Panc1 (cell line): ENCODE data around the gene GBP6. TPM values are rescaled to one million over a fixed set of nuclear protein-coding genes. Genes with fewer than 3 reads are reported as not detected.

Experiments used
- total RNA-seq: library from RNA; stranded (reverse); gene quantifications from one replicate; pipeline ENCODE4 v1.2.1, GENCODE V29; 2021; ENCODE audit not compliant: unreplicated experiment

Gene GBP6
- total RNA-seq, 1 experiment from 2014 or later = not detected

Other genes with a start within 250 kb of the GBP6 start
- gene GBP2, start 237.9 kb upstream of the GBP6 start, total RNA-seq = 3.0 TPM
- gene GBP7, start 188.1 kb upstream of the GBP6 start, total RNA-seq = not detected
- gene GBP4, start 165.1 kb upstream of the GBP6 start, total RNA-seq = 3.3 TPM
- 0.10 TPM for gene GBP5, start 91.2 kb upstream of the GBP6 start, total RNA-seq
- gene LRRC8B, start 160.8 kb downstream of the GBP6 start, total RNA-seq = 27.3 TPM